ENCODE results near the gene KCNIP2. TPM values are rescaled to one million over a fixed set of nuclear protein-coding genes. Genes with fewer than 3 reads are reported as not detected.

The KCNIP2 gene
- total and polyA plus RNA-seq, 2 of the 13 experiments (the other 11 are each of a cell fraction or from before 2014, with no cell fraction given), result 0.42 to 0.70 TPM

- TF ChIP-seq, protein P1, sequence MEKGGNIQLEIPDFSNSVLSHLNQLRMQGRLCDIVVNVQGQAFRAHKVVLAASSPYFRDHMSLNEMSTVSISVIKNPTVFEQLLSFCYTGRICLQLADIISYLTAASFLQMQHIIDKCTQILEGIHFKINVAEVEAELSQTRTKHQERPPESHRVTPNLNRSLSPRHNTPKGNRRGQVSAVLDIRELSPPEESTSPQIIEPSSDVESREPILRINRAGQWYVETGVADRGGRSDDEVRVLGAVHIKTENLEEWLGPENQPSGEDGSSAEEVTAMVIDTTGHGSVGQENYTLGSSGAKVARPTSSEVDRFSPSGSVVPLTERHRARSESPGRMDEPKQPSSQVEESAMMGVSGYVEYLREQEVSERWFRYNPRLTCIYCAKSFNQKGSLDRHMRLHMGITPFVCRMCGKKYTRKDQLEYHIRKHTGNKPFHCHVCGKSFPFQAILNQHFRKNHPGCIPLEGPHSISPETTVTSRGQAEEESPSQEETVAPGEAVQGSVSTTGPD (CRISPR knock-in tag; IDR thresholded peaks at IDR 0.05), result no peak
- TF ChIP-seq HINFP (CRISPR knock-in tag; IDR thresholded peaks at IDR 0.05; ENCODE audit: low read depth) (no peak), YEATS4 (CRISPR knock-in tag; IDR thresholded peaks at IDR 0.05; ENCODE audit: borderline replicate concordance) (peak; percentile 69), ZNF282 (IDR thresholded peaks at IDR 0.05; ENCODE audit: partially characterized antibody) (no peak), ZKSCAN1 (IDR thresholded peaks at IDR 0.05; ENCODE audit: low read length) (no peak), ZNF564 (CRISPR knock-in tag; IDR thresholded peaks at IDR 0.05) (no peak), ETV5 (CRISPR knock-in tag; IDR thresholded peaks at IDR 0.05; ENCODE audit: borderline replicate concordance) (peak; percentile 58; the same call in 1 of the 2 replicates), ZNF556 (CRISPR knock-in tag; IDR thresholded peaks at IDR 0.05; ENCODE audit: borderline replicate concordance) (0 out of 2 replicates have a peak, but pooled peaks have one; percentile 23), FIP1L1 (IDR thresholded peaks at IDR 0.05; ENCODE audit: borderline replicate concordance, insufficient read depth, low read depth, low read length) (0 out of 2 replicates have a peak, but pooled peaks have one; percentile 49), HOXD1 (CRISPR knock-in tag; IDR thresholded peaks at IDR 0.05) (peak; percentile 20; the same call in 1 of the 2 replicates), ELF1 (CRISPR knock-in tag; IDR thresholded peaks at IDR 0.05) (peak; percentile 87), ZNF24 (IDR thresholded peaks at IDR 0.05) (no peak), IKZF1 (IDR thresholded peaks at IDR 0.05) (no peak), AKAP8 (CRISPR knock-in tag; IDR thresholded peaks at IDR 0.05) (no peak; the same call in 1 of the 2 replicates), IRF9 (CRISPR knock-in tag; IDR thresholded peaks at IDR 0.05; ENCODE audit: borderline replicate concordance) (peak; percentile 50; the same call in 1 of the 2 replicates), CENPX (CRISPR knock-in tag; IDR thresholded peaks at IDR 0.05) (no peak), ZNF552 (CRISPR knock-in tag; IDR thresholded peaks at IDR 0.05; ENCODE audit: borderline replicate concordance) (no peak)
- TF ChIP-seq, protein P2, sequence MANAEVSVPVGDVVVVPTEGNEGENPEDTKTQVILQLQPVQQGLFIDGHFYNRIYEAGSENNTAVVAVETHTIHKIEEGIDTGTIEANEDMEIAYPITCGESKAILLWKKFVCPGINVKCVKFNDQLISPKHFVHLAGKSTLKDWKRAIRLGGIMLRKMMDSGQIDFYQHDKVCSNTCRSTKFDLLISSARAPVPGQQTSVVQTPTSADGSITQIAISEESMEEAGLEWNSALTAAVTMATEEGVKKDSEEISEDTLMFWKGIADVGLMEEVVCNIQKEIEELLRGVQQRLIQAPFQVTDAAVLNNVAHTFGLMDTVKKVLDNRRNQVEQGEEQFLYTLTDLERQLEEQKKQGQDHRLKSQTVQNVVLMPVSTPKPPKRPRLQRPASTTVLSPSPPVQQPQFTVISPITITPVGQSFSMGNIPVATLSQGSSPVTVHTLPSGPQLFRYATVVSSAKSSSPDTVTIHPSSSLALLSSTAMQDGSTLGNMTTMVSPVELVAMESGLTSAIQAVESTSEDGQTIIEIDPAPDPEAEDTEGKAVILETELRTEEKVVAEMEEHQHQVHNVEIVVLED (CRISPR knock-in tag; IDR thresholded peaks at IDR 0.05; ENCODE audit: borderline replicate concordance), result no peak; the same call in 1 of the 2 replicates
These were observed 25.3 kb downstream of the KCNIP2 start, which contains the start of gene OGA (continued) for GRCh38 chr10:101818119-101818871.
